Heart right ventricle (tissue), 16 donors: Measurements from ENCODE around the gene SLC28A3. TPM values are rescaled to one million over a fixed set of nuclear protein-coding genes. Genes with fewer than 3 reads are reported as not detected.
"Not testable (repeated sequence)": the region's sequence is repeated elsewhere in the genome, so short reads cannot be mapped to it uniquely, and the experiment has no call there.

Experiments used
- ATAC-seq, 8 donors: fragments of 200-7000 bp; cut with Tn5 transposase; one replicate each; pipeline ENCODE4 v1.9.1; 2020; ENCODE audit warnings: mild to moderate bottlenecking in 8 of 8, moderate library complexity in 8 of 8, moderate number of reproducible peaks in 1 of 8
- DNase-seq, 2 donors: peaks; one replicate each; pipeline ENCODE4 v3.0.0-alpha.2; 2020
- H3K27ac ChIP-seq, 10 donors: fragments of 200-600 bp; sonication (generic) in 2 of 10; one replicate each; pipeline versions ENCODE4 v1.5.0 to v1.8.0; 2020 to 2022; ENCODE audit warnings: mild to moderate bottlenecking in 3 of 10
- H3K27me3 ChIP-seq, 7 donors: fragments of 200-600 bp; one replicate each; pipeline ENCODE4 v1.8.0; 2021 to 2022; ENCODE audit warnings: mild to moderate bottlenecking in 2 of 7
- H3K36me3 ChIP-seq, 9 donors: fragments of 200-600 bp; sonication (generic) in 1 of 9; one replicate each; pipeline versions ENCODE4 v1.5.0 to v1.8.0; 2020 to 2022; ENCODE audit warnings: mild to moderate bottlenecking in 2 of 9
- H3K4me1 ChIP-seq, 9 donors: fragments of 200-600 bp; sonication (generic) in 1 of 9; one replicate each; pipeline versions ENCODE4 v1.5.0 to v1.8.0; 2020 to 2022; ENCODE audit warnings: mild to moderate bottlenecking in 4 of 9
- H3K4me3 ChIP-seq, 10 donors: fragments of 200-600 bp; sonication (generic) in 2 of 10; one replicate each; pipeline versions ENCODE4 v1.5.0 to v1.8.0; 2020 to 2022; ENCODE audit warnings: mild to moderate bottlenecking in 7 of 10, moderate library complexity in 2 of 10
- H3K9me3 ChIP-seq, 11 donors: fragments of 200-600 bp in 10 of 11; sonication (generic) in 2 of 11; one replicate each; pipeline versions ENCODE4 v1.5.0 to v1.8.0; 2013 to 2022; ENCODE audit warnings: mild to moderate bottlenecking in 2 of 11, control low read depth in 1 of 11, moderate library complexity in 1 of 11
- CTCF ChIP-seq, 9 donors: fragments of 200-600 bp; sonication (generic) in 2 of 9; IDR thresholded peaks; one replicate each; pipeline versions ENCODE4 v1.5.0 to v1.8.0; 2021 to 2022; ENCODE audit warnings: antibody characterized with exemption in 9 of 9, mild to moderate bottlenecking in 5 of 9, moderate library complexity in 1 of 9
- WGBS, 2 donors: extraction: QIAGEN DNeasy Blood & Tissue Kit; methylation state at CpG; one replicate each; pipeline ENCODE4 v1.1.7; 2013; ENCODE audit warnings: inconsistent platforms in 1 of 2; 5-methylcytosine and 5-hydroxymethylcytosine counted together
- intact Hi-C, 10 donors: fragments of 100-400 bp; cut with DNase I; formaldehyde crosslinking; loops; one replicate each; pipeline versions ENCODE4 v1.11.1 to v1.14.2; 2022
- polyA plus RNA-seq, 2 donors: library from polyadenylated mRNA; stranded (reverse); fragments of 200-250 nt; gene quantifications; one replicate each; pipeline ENCODE4 v1.2.3, GENCODE V29; 2013
- total RNA-seq, 10 donors: library from RNA; stranded (reverse); fragmentation: NEBNext Ultra II Directional in 3 of 10; extraction: Animal tissue kit (Norgen Biotek cat#: 25700) in 3 of 10; gene quantifications; one replicate each; pipeline versions ENCODE4 v1.2.1 to v1.2.4, GENCODE V29; 2021 to 2023
- donor health status: Arrhythmogenic right ventricular cardiomyopathy.
- donor health status: ischemic (EF 13 %, LVEDD 7.1; RV severe dilation, severe dysfunction).
- donor health status: healthy with polysubstance abuse.
- donor health status: DM: no; HTN: yes; CAD: no.
- donor health status: DM: no; HTN: no; CAD: no.
- donor health status: ischemic (EF 25% LVEDD 6.9; RV normal size, moderate dysfunction).
- donor health status: ischemic (EF 25% LVEDD 5.7; RV mildly dilated, moderate dysfunction).
- donor health status: healthy.
- donor health status: DM: yes; HTN: yes; CAD: no.
- donor health status: Ischemic cardiomyopathy.
- donor health status: ischemic (EF 35%, LVEDD 5.7; RV mildly dilated, moderate dysfunction).
- donor health status: nonischemic (EF 11% LVEDD 7.7; RV severe dilation, severe dysfunction).
- donor health status: DM: yes; HTN: yes; CAD: no.
- donor health status: PGD.
- donor health status: ischemic (EF 29% LVEDD 5.4; RV normal size, mild dysfunction).
- donor health status: nonischemic (EF 23%, LVEDD 6.1; RV moderate dilation, normal function).

Gene SLC28A3
- total and polyA plus RNA-seq, 12 donors, result 0.01 to 0.65 (median 0.18) TPM; not detected in 1

DNA sequence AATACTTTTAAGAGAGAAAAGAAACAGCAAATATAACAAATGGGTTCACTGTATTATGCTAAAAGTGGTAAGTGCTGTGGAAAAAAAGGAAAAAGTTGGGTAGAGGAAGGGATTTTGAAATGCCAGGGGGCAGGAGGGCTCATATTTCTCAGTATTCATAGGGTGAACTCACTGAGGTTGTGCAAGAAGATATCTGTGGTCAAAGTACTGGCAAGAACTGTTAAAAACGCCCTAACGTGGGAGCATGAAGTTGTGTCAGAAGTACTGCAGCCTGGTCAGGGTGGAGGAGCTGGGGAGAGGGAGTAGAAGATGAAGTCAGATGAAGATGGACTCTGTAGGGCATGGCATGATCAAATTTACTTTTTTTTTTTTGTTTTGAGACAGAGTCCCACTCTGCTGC, 31.2 kb upstream of the SLC28A3 start:
- H3K9me3 ChIP-seq, result no peaks in the 10 kb centered on the region
- H3K27me3 ChIP-seq, result no peaks in the 10 kb centered on the region
- H3K4me3 ChIP-seq, result no peak overlapping the region
- peaks cover 0 to 48% (median 0%) of the 10 kb centered on the region in 9 donors for H3K4me1 ChIP-seq
- DNase-seq (no peak), ATAC-seq (peak in 3 of 8 donors; percentile 33 to 74 (median 41))
- WGBS, 2 donors, result 70 to 81% methylated on average over 2 of the region's 2 CpGs
- intact Hi-C loops, result no loop called here
- H3K36me3 ChIP-seq, result no peaks in the 10 kb centered on the region
- peak overlapping the region in 1 of 10 donors; percentile 56 for H3K27ac ChIP-seq
- no peak for TF ChIP-seq CTCF (IDR thresholded peaks at IDR 0.05)

- Histone ChIP-seq H3K27ac (no peak overlapping the region), H3K4me3 (no peak overlapping the region), H3K4me1 (peaks cover 0 to 45% (median 0%) of the 10 kb centered on the region in 9 donors), H3K9me3 (peaks cover 0 to 10% (median 0%) of the 10 kb centered on the region in 11 donors), H3K27me3 (no peaks in the 10 kb centered on the region), H3K36me3 (no peaks in the 10 kb centered on the region)
- TF ChIP-seq CTCF (IDR thresholded peaks at IDR 0.05), result no peak
- intact Hi-C loops, result no loop called here
- DNase-seq (no peak), ATAC-seq (no peak)
- 86 to 92% methylated on average over 3 of the region's 3 CpGs for WGBS, 2 donors
These were observed 28.0 kb upstream of the SLC28A3 start for GRCh38 chr9:84368601-84369000.

GRCh38 chr9:84367726-84368125, 27.2 kb upstream of the SLC28A3 start:
- H3K4me3 ChIP-seq, H3K27me3 ChIP-seq, intact Hi-C loops, H3K27ac ChIP-seq, H3K36me3 ChIP-seq, ATAC-seq, DNase-seq, H3K9me3 ChIP-seq: not testable (repeated sequence)
- 32 to 34% methylated on average over 10 of the region's 10 CpGs for WGBS, 2 donors
- peaks cover 0 to 45% (median 0%) of the 10 kb centered on the region in 9 donors for H3K4me1 ChIP-seq

- Histone ChIP-seq H3K36me3 (no peaks in the 10 kb centered on the region), H3K4me1 (peaks cover 0 to 41% (median 0%) of the 10 kb centered on the region in 9 donors), H3K27ac (no peak overlapping the region), H3K9me3 (peaks cover 0 to 10% (median 0%) of the 10 kb centered on the region in 11 donors), H3K27me3 (no peaks in the 10 kb centered on the region), H3K4me3 (no peak overlapping the region)
- no peak for TF ChIP-seq CTCF (IDR thresholded peaks at IDR 0.05)
- intact Hi-C loops, result no loop called here
- peak in 1 of 8 donors; percentile 38 for ATAC-seq
- WGBS, 2 donors, result 95 to 96% methylated on average over 1 of the region's 1 CpG
- DNase-seq, result no peak
These were observed 26.1 kb upstream of the SLC28A3 start for GRCh38 chr9:84366683-84367082.

GRCh38 chr9:84364894-84365490, 24.4 kb upstream of the SLC28A3 start:
- WGBS, 2 donors, result 77 to 83% methylated on average over 1 of the region's 1 CpG
- H3K4me3 ChIP-seq, H3K36me3 ChIP-seq, H3K27ac ChIP-seq, intact Hi-C loops, ATAC-seq, H3K9me3 ChIP-seq, H3K27me3 ChIP-seq, DNase-seq: not testable (repeated sequence)
- H3K4me1 ChIP-seq, result peaks cover 0 to 39% (median 0%) of the 10 kb centered on the region in 9 donors
